ENCODE measurements around the gene GLRX5.

Gene GLRX5

GRCh38 chr14:95521001-95521400, 13.8 kb upstream of the GLRX5 start:
- H3K27me3 ChIP-seq (ENCODE audit: control insufficient read depth, insufficient read depth, low read length): peaks cover 26% of the 10 kb centered on the region
- no peak overlapping the region for H3K4me3 ChIP-seq (ENCODE audit: low read depth, low read length)
- no peak overlapping the region for H3K9ac ChIP-seq (ENCODE audit: low read depth, low read length)
- no peaks in the 10 kb centered on the region for H3K9me3 ChIP-seq (ENCODE audit: control insufficient read depth, insufficient read depth, low read length)
- peaks cover 11% of the 10 kb centered on the region; the same call in 1 of the 2 replicates for H3K4me1 ChIP-seq (ENCODE audit: control insufficient read depth, insufficient read depth, low read length)
- no peak overlapping the region for H3K27ac ChIP-seq (ENCODE audit: low read depth, low read length)
- H3K36me3 ChIP-seq (ENCODE audit: control insufficient read depth, insufficient read depth, low read length): no peaks in the 10 kb centered on the region

- Histone ChIP-seq H3K9me3 (ENCODE audit: control insufficient read depth, insufficient read depth, low read length) (no peaks in the 10 kb centered on the region), H3K4me3 (ENCODE audit: low read depth, low read length) (no peak overlapping the region), H3K9ac (ENCODE audit: low read depth, low read length) (no peak overlapping the region), H3K4me1 (ENCODE audit: control insufficient read depth, insufficient read depth, low read length) (0 out of 2 replicates have a peak, but pooled peaks cover 11% of the 10 kb centered on the region), H3K27me3 (ENCODE audit: control insufficient read depth, insufficient read depth, low read length) (peaks cover 17% of the 10 kb centered on the region), H3K27ac (ENCODE audit: low read depth, low read length) (no peak overlapping the region), H3K36me3 (ENCODE audit: control insufficient read depth, insufficient read depth, low read length) (no peaks in the 10 kb centered on the region)
Observed at GRCh38 chr14:95522116-95522515, 12.7 kb upstream of the GLRX5 start.

GRCh38 chr14:95522556-95522955, 12.3 kb upstream of the GLRX5 start:
- Histone ChIP-seq H3K36me3 (ENCODE audit: control insufficient read depth, insufficient read depth, low read length) (no peaks in the 10 kb centered on the region), H3K9ac (ENCODE audit: low read depth, low read length) (no peak overlapping the region), H3K27ac (ENCODE audit: low read depth, low read length) (no peak overlapping the region), H3K27me3 (ENCODE audit: control insufficient read depth, insufficient read depth, low read length) (peaks cover 13% of the 10 kb centered on the region), H3K4me3 (ENCODE audit: low read depth, low read length) (no peak overlapping the region), H3K9me3 (ENCODE audit: control insufficient read depth, insufficient read depth, low read length) (no peaks in the 10 kb centered on the region), H3K4me1 (ENCODE audit: control insufficient read depth, insufficient read depth, low read length) (0 out of 2 replicates have a peak, but pooled peaks cover 11% of the 10 kb centered on the region)

GRCh38 chr14:95523051-95523814, 11.6 kb upstream of the GLRX5 start:
- Histone ChIP-seq H3K4me3 (ENCODE audit: low read depth, low read length) (no peak overlapping the region), H3K36me3 (ENCODE audit: control insufficient read depth, insufficient read depth, low read length) (no peaks in the 10 kb centered on the region), H3K27ac (ENCODE audit: low read depth, low read length) (no peak overlapping the region), H3K4me1 (ENCODE audit: control insufficient read depth, insufficient read depth, low read length) (0 out of 2 replicates have a peak, but pooled peaks cover 11% of the 10 kb centered on the region), H3K27me3 (ENCODE audit: control insufficient read depth, insufficient read depth, low read length) (peaks cover 6% of the 10 kb centered on the region; the same call in 1 of the 2 replicates), H3K9ac (ENCODE audit: low read depth, low read length) (no peak overlapping the region), H3K9me3 (ENCODE audit: control insufficient read depth, insufficient read depth, low read length) (no peaks in the 10 kb centered on the region)

GRCh38 chr14:95523815-95524448, 10.9 kb upstream of the GLRX5 start:
- Histone ChIP-seq H3K9me3 (ENCODE audit: control insufficient read depth, insufficient read depth, low read length) (no peaks in the 10 kb centered on the region), H3K27ac (ENCODE audit: low read depth, low read length) (no peak overlapping the region), H3K4me3 (ENCODE audit: low read depth, low read length) (no peak overlapping the region), H3K36me3 (ENCODE audit: control insufficient read depth, insufficient read depth, low read length) (no peaks in the 10 kb centered on the region), H3K9ac (ENCODE audit: low read depth, low read length) (no peak overlapping the region), H3K4me1 (ENCODE audit: control insufficient read depth, insufficient read depth, low read length) (0 out of 2 replicates have a peak, but pooled peaks cover 11% of the 10 kb centered on the region), H3K27me3 (ENCODE audit: control insufficient read depth, insufficient read depth, low read length) (no peaks in the 10 kb centered on the region)

- H3K4me1 ChIP-seq (ENCODE audit: control insufficient read depth, insufficient read depth, low read length): 0 out of 2 replicates have a peak, but pooled peaks cover 11% of the 10 kb centered on the region
- no peaks in the 10 kb centered on the region for H3K27me3 ChIP-seq (ENCODE audit: control insufficient read depth, insufficient read depth, low read length)
- H3K9ac ChIP-seq (ENCODE audit: low read depth, low read length): no peak overlapping the region
- no peaks in the 10 kb centered on the region; the same call in 1 of the 2 replicates for H3K36me3 ChIP-seq (ENCODE audit: control insufficient read depth, insufficient read depth, low read length)
- no peak overlapping the region for H3K4me3 ChIP-seq (ENCODE audit: low read depth, low read length)
- no peaks in the 10 kb centered on the region for H3K9me3 ChIP-seq (ENCODE audit: control insufficient read depth, insufficient read depth, low read length)
- H3K27ac ChIP-seq (ENCODE audit: low read depth, low read length): no peak overlapping the region
Observed at GRCh38 chr14:95524706-95525512, 9.9 kb upstream of the GLRX5 start.

- Histone ChIP-seq H3K27me3 (ENCODE audit: control insufficient read depth, insufficient read depth, low read length) (no peaks in the 10 kb centered on the region), H3K4me1 (ENCODE audit: control insufficient read depth, insufficient read depth, low read length) (0 out of 2 replicates have a peak, but pooled peaks cover 11% of the 10 kb centered on the region), H3K4me3 (ENCODE audit: low read depth, low read length) (no peak overlapping the region), H3K36me3 (ENCODE audit: control insufficient read depth, insufficient read depth, low read length) (peaks cover 10% of the 10 kb centered on the region), H3K27ac (ENCODE audit: low read depth, low read length) (no peak overlapping the region), H3K9me3 (ENCODE audit: control insufficient read depth, insufficient read depth, low read length) (no peaks in the 10 kb centered on the region), H3K9ac (ENCODE audit: low read depth, low read length) (no peak overlapping the region)
Observed at GRCh38 chr14:95525999-95526398, 8.9 kb upstream of the GLRX5 start.

GRCh38 chr14:95526483-95527386, 8.1 kb upstream of the GLRX5 start:
- Histone ChIP-seq H3K9ac (ENCODE audit: low read depth, low read length) (no peak overlapping the region), H3K36me3 (ENCODE audit: control insufficient read depth, insufficient read depth, low read length) (peaks cover 17% of the 10 kb centered on the region), H3K27me3 (ENCODE audit: control insufficient read depth, insufficient read depth, low read length) (no peaks in the 10 kb centered on the region), H3K27ac (ENCODE audit: low read depth, low read length) (no peak overlapping the region), H3K9me3 (ENCODE audit: control insufficient read depth, insufficient read depth, low read length) (no peaks in the 10 kb centered on the region), H3K4me3 (ENCODE audit: low read depth, low read length) (no peak overlapping the region), H3K4me1 (ENCODE audit: control insufficient read depth, insufficient read depth, low read length) (0 out of 2 replicates have a peak, but pooled peaks cover 11% of the 10 kb centered on the region)

GRCh38 chr14:95527387-95528002, 7.4 kb upstream of the GLRX5 start:
- Histone ChIP-seq H3K27ac (ENCODE audit: low read depth, low read length) (no peak overlapping the region), H3K9ac (ENCODE audit: low read depth, low read length) (no peak overlapping the region), H3K36me3 (ENCODE audit: control insufficient read depth, insufficient read depth, low read length) (peaks cover 25% of the 10 kb centered on the region), H3K27me3 (ENCODE audit: control insufficient read depth, insufficient read depth, low read length) (no peaks in the 10 kb centered on the region), H3K4me1 (ENCODE audit: control insufficient read depth, insufficient read depth, low read length) (peaks cover 18% of the 10 kb centered on the region), H3K4me3 (ENCODE audit: low read depth, low read length) (no peak overlapping the region), H3K9me3 (ENCODE audit: control insufficient read depth, insufficient read depth, low read length) (no peaks in the 10 kb centered on the region)

GRCh38 chr14:95529216-95529615, 5.6 kb upstream of the GLRX5 start:
- no peak overlapping the region for H3K9ac ChIP-seq (ENCODE audit: low read depth, low read length)
- H3K4me1 ChIP-seq (ENCODE audit: control insufficient read depth, insufficient read depth, low read length): peaks cover 27% of the 10 kb centered on the region
- H3K9me3 ChIP-seq (ENCODE audit: control insufficient read depth, insufficient read depth, low read length): no peaks in the 10 kb centered on the region
- H3K36me3 ChIP-seq (ENCODE audit: control insufficient read depth, insufficient read depth, low read length): peaks cover 32% of the 10 kb centered on the region
- no peaks in the 10 kb centered on the region for H3K27me3 ChIP-seq (ENCODE audit: control insufficient read depth, insufficient read depth, low read length)
- no peak overlapping the region for H3K4me3 ChIP-seq (ENCODE audit: low read depth, low read length)
- H3K27ac ChIP-seq (ENCODE audit: low read depth, low read length): no peak overlapping the region
